ENCODE results near the gene CFAP206. TPM values are rescaled to one million over a fixed set of nuclear protein-coding genes. Genes with fewer than 3 reads are reported as not detected.

Gene CFAP206
- total RNA-seq, 2 experiments from 2014 or later, result not detected

DNA sequence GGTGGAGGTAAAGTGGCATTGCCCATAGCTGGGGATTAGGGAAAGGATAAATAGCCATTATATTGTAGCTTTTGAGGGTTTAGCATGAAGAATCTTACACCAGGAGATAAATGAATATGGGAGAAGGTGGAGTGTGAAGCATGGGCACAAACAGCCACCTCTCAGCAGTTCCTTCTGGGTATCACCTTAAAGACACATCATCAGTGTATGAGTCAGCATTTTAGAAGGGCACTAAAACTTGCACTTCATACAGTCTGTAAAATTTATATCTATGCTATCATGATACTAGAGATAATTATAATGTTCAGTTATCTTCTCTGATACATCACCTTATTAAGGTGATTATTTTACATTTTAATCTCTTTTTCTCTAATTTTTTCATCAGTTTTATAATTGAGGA is 90.3 kb downstream of the CFAP206 start:
- CTCF ChIA-PET, result no interaction called here

DNA sequence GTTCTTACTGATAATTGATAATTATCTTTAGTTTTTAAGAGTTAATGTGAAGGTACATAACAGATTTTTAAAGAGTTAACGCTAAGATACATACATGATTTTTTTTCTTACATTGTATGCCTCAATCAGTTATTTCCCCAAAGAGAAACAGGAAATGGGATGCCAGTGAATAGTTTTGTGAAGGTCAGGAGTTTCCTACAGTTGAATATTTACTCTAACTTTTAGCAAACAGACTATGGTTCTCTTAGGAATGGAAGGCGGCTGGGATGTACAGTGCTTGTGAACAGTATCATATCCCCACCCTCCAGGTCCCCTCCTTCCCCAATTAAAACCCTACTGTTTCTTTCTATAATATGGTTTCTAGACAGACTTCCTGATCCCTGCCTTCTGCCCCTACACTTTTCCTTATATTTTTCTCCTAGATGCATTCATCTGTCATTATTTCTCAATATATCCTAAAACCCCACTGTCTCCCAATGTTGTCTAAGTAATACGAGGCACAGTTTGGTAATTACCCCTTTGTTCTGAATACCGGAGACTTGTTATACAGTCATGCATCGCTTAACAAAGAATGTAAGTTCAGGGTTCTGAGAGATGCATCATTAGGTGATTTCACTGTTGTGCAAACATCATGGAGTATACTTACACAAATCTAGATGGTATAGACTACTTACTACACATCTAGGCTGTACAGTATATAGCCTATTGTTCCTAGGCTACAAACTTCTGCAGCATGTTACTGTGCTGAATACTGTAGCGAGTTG is 94.2 kb downstream of the CFAP206 start:
- ChIA-PET CTCF (no interaction called here), POLR2A (no interaction called here)

More for the DNA sequence above, 90.3 kb downstream of the CFAP206 start:
- POLR2A ChIA-PET, result no interaction called here

DNA sequence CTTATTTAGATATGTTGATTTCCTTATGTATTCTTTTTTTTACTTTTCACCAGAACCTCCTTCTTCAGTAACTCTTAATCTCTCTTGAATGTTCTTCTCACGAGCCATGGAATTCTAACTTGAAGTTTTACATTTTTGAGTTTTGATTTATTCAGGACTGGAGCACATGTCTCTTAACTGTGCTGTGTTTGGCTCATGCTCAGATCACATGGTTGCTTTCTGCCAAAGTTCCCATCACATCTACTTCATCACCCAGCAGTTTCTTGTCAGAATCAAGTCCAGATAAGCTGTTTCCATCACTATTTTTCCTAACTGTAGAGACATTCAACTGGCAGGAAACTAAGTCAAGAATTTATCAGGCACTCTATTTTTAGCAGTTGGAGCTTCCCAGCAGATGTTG is 96.7 kb downstream of the CFAP206 start:
- CTCF ChIA-PET, result no interaction called here
- POLR2A ChIA-PET, result interaction anchor here (0.6 kb wide), 1 partner anchor 139 kb away, joined by 3 read pairs; no protein-coding TSS in a partner anchor

Other genes starting within 250 kb of the CFAP206 start
- gene SMIM8, start 85.4 kb upstream of the CFAP206 start, total RNA-seq, result 10 to 100 TPM in 1 of 2 experiments, 1 to 10 TPM in 1; 9.9 to 10.2 TPM
- gene GJB7, start 78.7 kb upstream of the CFAP206 start, total RNA-seq, result not detected
- gene C6orf163, start 63.2 kb upstream of the CFAP206 start, total RNA-seq, result 1 to 10 TPM in 1 of 2 experiments, under 1 TPM in 1; 0.95 to 1.4 TPM
- 1 to 10 TPM; 9.5 TPM for gene SLC35A1, start 65.0 kb downstream of the CFAP206 start, total RNA-seq
- 10 to 100 TPM; 19.2 to 21.6 TPM for gene RARS2, start 182.0 kb downstream of the CFAP206 start, total RNA-seq
- 10 to 100 TPM; 34.2 to 34.8 TPM for gene ORC3, start 182.2 kb downstream of the CFAP206 start, total RNA-seq

Data from activated CD8-positive, alpha-beta memory T cell treated with anti-CD3 and anti-CD28 coated beads for 36 hours (primary cell).